ENCODE data around the gene FIBCD1.
"Not testable (repeated sequence)": the region's sequence is repeated elsewhere in the genome, so short reads cannot be mapped to it uniquely, and the experiment has no call there.

The FIBCD1 gene

GRCh38 chr9:130918101-130918825 is 20.8 kb downstream of the FIBCD1 start:
- H3K4me3 Mint-ChIP-seq: no peak overlapping the region
- no peaks in the 10 kb centered on the region for H3K9me3 Mint-ChIP-seq
- H3K27me3 Mint-ChIP-seq: peaks cover 22% of the 10 kb centered on the region
- ATAC-seq (no peak), DNase-seq (no peak)
- no peak overlapping the region for H3K27ac Mint-ChIP-seq
- H3K4me1 Mint-ChIP-seq: no peaks in the 10 kb centered on the region

GRCh38 chr9:130917168-130917960 is 21.7 kb downstream of the FIBCD1 start:
- H3K27ac Mint-ChIP-seq: no peak overlapping the region
- no peaks in the 10 kb centered on the region for H3K4me1 Mint-ChIP-seq
- H3K27me3 Mint-ChIP-seq: peaks cover 13% of the 10 kb centered on the region
- DNase-seq (no peak), ATAC-seq (no peak)
- H3K4me3 Mint-ChIP-seq: no peak overlapping the region
- no peaks in the 10 kb centered on the region for H3K9me3 Mint-ChIP-seq

- no peaks in the 10 kb centered on the region for H3K9me3 Mint-ChIP-seq
- no peaks in the 10 kb centered on the region for H3K4me1 Mint-ChIP-seq
- peaks cover 6% of the 10 kb centered on the region for H3K27me3 Mint-ChIP-seq
- DNase-seq (no peak), ATAC-seq (no peak)
- H3K4me3 Mint-ChIP-seq: no peak overlapping the region
- H3K27ac Mint-ChIP-seq: no peak overlapping the region
Measured at GRCh38 chr9:130915096-130915447, 24.0 kb downstream of the FIBCD1 start.

GRCh38 chr9:130914417-130915095 is 24.5 kb downstream of the FIBCD1 start:
- Mint-ChIP-seq H3K27ac (no peak overlapping the region), H3K4me3 (no peak overlapping the region), H3K9me3 (no peaks in the 10 kb centered on the region), H3K4me1 (no peaks in the 10 kb centered on the region), H3K27me3 (peaks cover 6% of the 10 kb centered on the region)
- ATAC-seq (no peak), DNase-seq (no peak)

GRCh38 chr9:130913599-130914416 is 25.2 kb downstream of the FIBCD1 start:
- Mint-ChIP-seq H3K9me3 (no peaks in the 10 kb centered on the region), H3K4me1 (no peaks in the 10 kb centered on the region), H3K4me3 (no peak overlapping the region), H3K27me3 (peaks cover 6% of the 10 kb centered on the region), H3K27ac (no peak overlapping the region)
- ATAC-seq (no peak), DNase-seq (no peak)

- DNase-seq (no peak), ATAC-seq (no peak)
- H3K27ac Mint-ChIP-seq: no peak overlapping the region
- H3K4me1 Mint-ChIP-seq: no peaks in the 10 kb centered on the region
- peaks cover 6% of the 10 kb centered on the region for H3K27me3 Mint-ChIP-seq
- H3K9me3 Mint-ChIP-seq: no peaks in the 10 kb centered on the region
- H3K4me3 Mint-ChIP-seq: no peak overlapping the region
Measured at GRCh38 chr9:130912932-130913598, 26.0 kb downstream of the FIBCD1 start.

GRCh38 chr9:130911254-130912049 is 27.6 kb downstream of the FIBCD1 start:
- Mint-ChIP-seq H3K4me1 (no peaks in the 10 kb centered on the region), H3K9me3 (no peaks in the 10 kb centered on the region), H3K27ac (no peak overlapping the region), H3K27me3 (peaks cover 6% of the 10 kb centered on the region), H3K4me3 (no peak overlapping the region)
- DNase-seq: no peak
- no peak for ATAC-seq

- H3K4me1 Mint-ChIP-seq, H3K9me3 Mint-ChIP-seq, ATAC-seq, DNase-seq, H3K4me3 Mint-ChIP-seq, H3K27ac Mint-ChIP-seq, H3K27me3 Mint-ChIP-seq: not testable (repeated sequence)
Measured at GRCh38 chr9:130910670-130911069, 28.4 kb downstream of the FIBCD1 start.

GRCh38 chr9:130910041-130910440 is 29.0 kb downstream of the FIBCD1 start:
- DNase-seq, ATAC-seq, H3K4me3 Mint-ChIP-seq, H3K9me3 Mint-ChIP-seq, H3K27me3 Mint-ChIP-seq, H3K27ac Mint-ChIP-seq, H3K4me1 Mint-ChIP-seq: not testable (repeated sequence)

GRCh38 chr9:130908878-130909355 is 30.1 kb downstream of the FIBCD1 start:
- peak; percentile 24 for ATAC-seq
- H3K4me3 Mint-ChIP-seq: no peak overlapping the region
- no peaks in the 10 kb centered on the region for H3K9me3 Mint-ChIP-seq
- H3K27me3 Mint-ChIP-seq: no peaks in the 10 kb centered on the region
- no peak for DNase-seq
- no peaks in the 10 kb centered on the region for H3K4me1 Mint-ChIP-seq
- H3K27ac Mint-ChIP-seq: no peak overlapping the region

- no peak for DNase-seq
- no peaks in the 10 kb centered on the region for H3K27me3 Mint-ChIP-seq
- peak; percentile 59 for ATAC-seq
- H3K9me3 Mint-ChIP-seq: no peaks in the 10 kb centered on the region
- H3K4me3 Mint-ChIP-seq: no peak overlapping the region
- no peaks in the 10 kb centered on the region for H3K4me1 Mint-ChIP-seq
- H3K27ac Mint-ChIP-seq: no peak overlapping the region
Measured at GRCh38 chr9:130908146-130908877, 30.7 kb downstream of the FIBCD1 start.

- DNase-seq (no peak), ATAC-seq (no peak)
- Mint-ChIP-seq H3K27me3 (no peaks in the 10 kb centered on the region), H3K4me3 (no peak overlapping the region), H3K9me3 (no peaks in the 10 kb centered on the region), H3K27ac (peak overlapping the region in 1 of 2 donors; percentile 34), H3K4me1 (no peaks in the 10 kb centered on the region)
Measured at GRCh38 chr9:130906735-130907416, 32.2 kb downstream of the FIBCD1 start.
